ENCODE data around the gene CCDC9B. TPM values are rescaled to one million over a fixed set of nuclear protein-coding genes. Genes with fewer than 3 reads are reported as not detected.

Gene CCDC9B
- total RNA-seq, 2 donors from 2014 or later: 30.1 to 57.1 TPM

DNA sequence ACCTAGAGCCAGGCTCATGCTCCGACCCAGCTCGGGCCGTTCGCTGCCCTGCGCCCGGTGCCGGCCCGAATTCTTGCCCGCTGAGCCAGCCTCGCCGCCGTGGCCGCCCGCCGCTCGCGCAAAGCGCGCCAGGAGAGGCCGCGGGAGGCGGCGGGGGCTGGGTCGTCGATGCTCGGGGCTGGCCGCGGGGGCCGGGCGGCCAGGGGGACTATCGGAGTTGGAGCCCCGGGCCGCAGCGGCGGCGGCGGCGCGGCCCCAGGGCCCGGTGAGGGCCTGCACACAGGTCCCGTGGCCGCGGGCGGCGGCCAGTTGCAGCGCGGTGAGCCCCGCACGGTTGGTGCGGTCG, 59.0 kb downstream of the CCDC9B start:
- Histone ChIP-seq H3K9me3 (no peaks in the 10 kb centered on the region), H3K4me3 (peak overlapping the region; percentile 66), H3K36me3 (no peaks in the 10 kb centered on the region), H3K27ac (no peak overlapping the region), H3K4me1 (ENCODE audit: control insufficient read depth in 1 of 2, low read depth in 2 of 2) (peaks cover 3 to 34% of the 10 kb centered on the region in 2 donors), H3K27me3 (replicated peaks; ENCODE audit: insufficient read depth) (peaks cover 15% of the 10 kb centered on the region)
- no peak for DNase-seq (ENCODE audit: low spot score)
- ATAC-seq (ENCODE audit: insufficient number of reproducible peaks, low FRiP score, low read depth): no peak
- TF ChIP-seq CTCF (IDR thresholded peaks at IDR 0.05): no peak

Other genes with a start within 250 kb of the CCDC9B start
- 10 to 100 TPM; 13.1 to 32.5 TPM for gene BMF, start 232.1 kb downstream of the CCDC9B start, total RNA-seq
- gene BUB1B, start 179.9 kb downstream of the CCDC9B start, total RNA-seq: 1 to 10 TPM in 1 of 2 donors, under 1 TPM in 1; 0.41 to 3.5 TPM
- under 1 TPM; 0.68 to 0.78 TPM for gene PAK6, start 101.9 kb downstream of the CCDC9B start, total RNA-seq
- not detected for gene ANKRD63, start 57.9 kb downstream of the CCDC9B start, total RNA-seq
- gene PLCB2, start 33.0 kb downstream of the CCDC9B start, total RNA-seq: 10 to 100 TPM; 17.7 to 32.4 TPM
- gene INAFM2, start 17.2 kb downstream of the CCDC9B start, total RNA-seq: 10 to 100 TPM; 63.8 to 79.2 TPM
- gene PHGR1, start 10.1 kb upstream of the CCDC9B start, total RNA-seq: not detected
- gene DISP2, start 17.3 kb upstream of the CCDC9B start, total RNA-seq: under 1 TPM; 0.21 to 0.54 TPM
- 1 to 10 TPM; 4.5 to 5.8 TPM for gene KNSTRN, start 41.8 kb upstream of the CCDC9B start, total RNA-seq
- 10 to 100 TPM; 43.6 to 61.8 TPM for gene IVD, start 64.9 kb upstream of the CCDC9B start, total RNA-seq
- 10 to 100 TPM; 10.7 to 14.0 TPM for gene BAHD1, start 100.0 kb upstream of the CCDC9B start, total RNA-seq
- gene CHST14, start 130.0 kb upstream of the CCDC9B start, total RNA-seq: 10 to 100 TPM; 16.4 to 21.0 TPM
- gene CCDC32, start 224.1 kb upstream of the CCDC9B start, total RNA-seq: 10 to 100 TPM; 15.8 to 53.1 TPM
- gene RPUSD2, start 228.4 kb upstream of the CCDC9B start, total RNA-seq: 1 to 10 TPM; 9.6 to 9.8 TPM

Measured in thoracic aorta (tissue), 2 donors.